GM21825 (cell line): ENCODE measurements around the gene ANAPC4.
"Not testable (repeated sequence)": the region's sequence is repeated elsewhere in the genome, so short reads cannot be mapped to it uniquely, and the experiment has no call there.

Experiments used
- ATAC-seq: cut with Tn5 transposase; IDR thresholded peaks from one replicate; pipeline ENCODE4 v1.9.1; 2021; ENCODE audit warnings: mild to moderate bottlenecking, moderate library complexity; ENCODE audit not compliant: unreplicated experiment

The ANAPC4 gene, protein sequence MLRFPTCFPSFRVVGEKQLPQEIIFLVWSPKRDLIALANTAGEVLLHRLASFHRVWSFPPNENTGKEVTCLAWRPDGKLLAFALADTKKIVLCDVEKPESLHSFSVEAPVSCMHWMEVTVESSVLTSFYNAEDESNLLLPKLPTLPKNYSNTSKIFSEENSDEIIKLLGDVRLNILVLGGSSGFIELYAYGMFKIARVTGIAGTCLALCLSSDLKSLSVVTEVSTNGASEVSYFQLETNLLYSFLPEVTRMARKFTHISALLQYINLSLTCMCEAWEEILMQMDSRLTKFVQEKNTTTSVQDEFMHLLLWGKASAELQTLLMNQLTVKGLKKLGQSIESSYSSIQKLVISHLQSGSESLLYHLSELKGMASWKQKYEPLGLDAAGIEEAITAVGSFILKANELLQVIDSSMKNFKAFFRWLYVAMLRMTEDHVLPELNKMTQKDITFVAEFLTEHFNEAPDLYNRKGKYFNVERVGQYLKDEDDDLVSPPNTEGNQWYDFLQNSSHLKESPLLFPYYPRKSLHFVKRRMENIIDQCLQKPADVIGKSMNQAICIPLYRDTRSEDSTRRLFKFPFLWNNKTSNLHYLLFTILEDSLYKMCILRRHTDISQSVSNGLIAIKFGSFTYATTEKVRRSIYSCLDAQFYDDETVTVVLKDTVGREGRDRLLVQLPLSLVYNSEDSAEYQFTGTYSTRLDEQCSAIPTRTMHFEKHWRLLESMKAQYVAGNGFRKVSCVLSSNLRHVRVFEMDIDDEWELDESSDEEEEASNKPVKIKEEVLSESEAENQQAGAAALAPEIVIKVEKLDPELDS

DNA sequence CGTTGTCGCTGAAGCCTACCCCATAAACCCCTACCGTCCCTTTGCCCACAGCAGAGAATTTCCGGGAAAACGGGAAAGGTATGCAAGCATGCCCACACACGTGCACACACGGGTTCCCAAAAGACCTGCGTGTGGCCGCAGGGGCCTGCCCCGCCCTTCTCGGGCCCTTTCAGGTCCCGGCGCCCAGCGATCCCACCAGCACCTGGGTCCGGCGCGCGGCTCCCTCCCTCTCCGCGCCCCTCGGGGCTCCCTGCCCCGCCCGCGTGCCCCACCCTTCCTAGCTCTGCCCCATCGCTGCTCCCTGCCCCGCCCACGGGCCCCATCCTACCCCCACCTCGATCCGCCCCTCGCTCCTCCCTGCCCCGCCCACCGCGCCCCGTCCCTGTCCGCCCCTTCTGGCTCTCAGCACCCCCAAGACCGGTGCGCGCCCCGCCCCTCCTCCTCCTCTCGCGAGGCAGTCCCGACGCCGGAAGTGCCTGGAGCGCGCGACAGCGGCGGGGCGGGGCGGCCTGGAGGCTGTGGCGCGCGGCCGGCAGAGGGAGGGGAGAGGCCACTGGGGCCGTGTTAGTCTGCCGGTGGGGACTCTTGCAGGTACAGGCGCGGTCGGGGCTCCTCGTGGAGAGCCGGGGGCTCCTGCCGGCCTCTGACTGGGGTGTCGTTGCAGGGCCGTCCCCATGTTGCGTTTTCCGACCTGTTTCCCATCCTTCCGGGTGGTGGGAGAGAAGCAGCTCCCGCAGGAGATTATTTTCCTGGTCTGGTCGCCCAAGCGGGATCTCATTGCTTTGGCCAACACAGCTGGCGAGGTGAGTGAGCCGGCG is at the start of gene ANAPC4:
Gene ANAPC4 (plus strand): TSS at position 510 of the 818 bp plus-strand sequence. CDS start 165 bp downstream, at position 675.
- peak; percentile 99 for ATAC-seq

DNA sequence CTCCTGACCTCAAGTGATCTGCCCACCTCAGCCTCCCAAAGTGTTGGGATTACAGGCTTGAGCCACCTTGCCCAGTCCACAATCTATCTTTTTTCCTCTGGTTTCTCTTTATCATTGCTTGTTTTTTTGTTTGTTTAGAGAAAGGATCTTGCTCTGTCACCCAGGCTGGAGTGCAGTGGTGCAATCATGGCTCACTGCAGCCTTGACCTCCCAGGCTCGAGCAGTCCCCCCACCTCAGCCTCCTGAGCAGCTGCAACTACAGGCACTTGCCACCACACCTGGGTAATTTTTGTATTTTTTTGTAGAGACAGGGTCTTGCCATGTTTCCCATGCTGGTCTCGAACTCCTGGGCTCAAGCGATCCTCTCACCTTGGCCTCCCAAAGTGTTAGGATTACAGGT is 48.6 kb upstream of the ANAPC4 start:
- not testable (repeated sequence) for ATAC-seq

DNA sequence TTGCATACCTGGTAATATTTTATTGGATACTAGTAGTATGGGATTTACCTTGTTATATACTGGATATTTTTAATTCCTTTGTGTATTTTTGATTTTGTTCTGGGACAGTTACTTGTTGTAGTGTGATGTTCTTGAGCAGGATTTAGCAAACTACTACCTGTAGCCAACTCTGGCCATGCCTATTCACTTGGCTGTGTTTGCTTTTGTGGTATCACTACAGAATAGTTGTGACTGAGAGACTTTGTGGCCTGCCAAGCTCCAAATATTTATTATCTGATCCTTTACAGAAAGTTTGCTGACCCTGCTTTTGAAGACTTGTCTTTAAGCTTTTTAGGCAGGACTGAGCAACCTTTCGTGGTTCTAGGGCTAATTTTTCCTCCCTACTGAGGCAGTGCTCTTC is 46.7 kb upstream of the ANAPC4 start:
- ATAC-seq: no peak

DNA sequence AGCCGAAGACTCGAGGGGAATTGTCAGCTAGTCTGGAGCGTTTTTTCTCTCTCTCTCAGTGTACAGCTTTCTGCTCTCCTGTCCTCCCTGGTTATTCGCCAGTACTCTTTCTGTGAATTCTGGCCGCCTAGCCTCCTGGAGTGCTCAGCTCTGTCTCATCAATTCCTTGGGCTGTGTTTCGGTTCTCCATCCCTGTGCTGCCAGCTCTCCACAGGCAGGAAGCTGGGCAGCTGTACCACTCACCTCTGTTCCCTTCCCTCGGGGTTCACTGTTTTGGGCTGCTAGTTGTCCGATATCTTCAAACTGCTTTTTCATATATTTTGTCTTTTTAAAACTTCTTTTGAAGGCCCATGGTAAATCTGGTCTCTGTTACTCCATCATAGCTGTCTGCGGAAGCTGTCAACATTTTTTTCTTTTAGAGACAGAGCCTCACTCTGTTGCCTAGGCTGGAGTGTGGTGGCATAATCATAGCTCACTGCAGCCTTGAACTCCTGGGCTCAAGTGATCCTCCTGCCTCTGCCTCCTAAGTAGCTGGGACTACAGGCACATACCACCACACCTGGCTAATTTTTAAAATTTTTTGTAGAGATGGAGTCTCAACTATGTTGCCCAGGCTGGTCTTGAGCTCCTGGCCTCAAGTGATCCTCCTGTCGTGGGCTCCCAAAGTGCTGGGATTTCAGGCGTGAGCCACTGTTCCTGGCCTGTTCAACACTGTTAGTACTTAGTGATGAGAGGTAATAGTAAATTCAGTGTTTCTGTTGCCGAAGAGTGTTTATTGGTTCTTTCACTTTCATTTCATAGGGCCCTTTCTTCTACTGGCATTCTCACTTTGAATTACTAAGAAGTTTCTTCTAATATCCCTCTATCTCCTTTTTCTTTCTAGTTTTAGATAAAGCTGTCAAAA is 45.9 kb upstream of the ANAPC4 start:
- ATAC-seq: no peak

DNA sequence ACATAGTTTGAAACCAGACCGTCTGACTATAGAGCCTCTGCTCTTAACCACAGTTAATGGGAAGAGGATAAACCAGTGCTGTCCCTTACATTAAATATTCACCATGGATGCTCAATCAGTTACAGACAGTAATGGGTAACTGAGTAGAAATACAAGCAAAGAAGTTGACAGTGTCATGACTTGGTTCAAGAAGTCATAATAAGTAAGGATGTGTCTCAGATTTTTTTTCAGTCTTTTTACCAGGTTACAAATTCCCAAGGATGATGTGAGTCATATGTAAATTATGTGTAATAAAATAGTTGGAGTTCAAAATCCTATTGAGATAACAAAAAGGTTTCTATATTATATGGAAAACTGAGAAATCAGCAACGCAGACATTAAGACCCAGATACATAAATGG is 33.4 kb upstream of the ANAPC4 start:
- no peak for ATAC-seq

DNA sequence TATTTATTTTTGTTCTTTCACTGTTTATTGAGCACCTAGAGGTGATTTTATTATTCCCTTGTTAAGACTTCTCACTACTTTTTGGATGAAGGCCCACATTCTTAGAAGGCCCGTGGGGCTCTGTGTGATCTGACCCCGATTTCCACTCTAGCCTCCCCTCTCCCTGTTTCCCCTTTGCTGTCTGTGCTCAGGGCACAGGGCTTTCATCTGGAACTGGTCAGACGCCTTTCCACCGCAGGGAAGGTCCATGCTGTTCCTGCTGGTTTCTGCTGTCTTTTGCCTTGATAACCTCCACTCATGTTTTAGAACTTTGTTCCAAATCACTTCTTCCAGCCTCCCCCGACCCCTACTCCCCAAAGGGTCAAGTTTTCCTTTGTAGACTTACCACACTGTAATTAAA is 31.3 kb upstream of the ANAPC4 start:
- no peak for ATAC-seq

DNA sequence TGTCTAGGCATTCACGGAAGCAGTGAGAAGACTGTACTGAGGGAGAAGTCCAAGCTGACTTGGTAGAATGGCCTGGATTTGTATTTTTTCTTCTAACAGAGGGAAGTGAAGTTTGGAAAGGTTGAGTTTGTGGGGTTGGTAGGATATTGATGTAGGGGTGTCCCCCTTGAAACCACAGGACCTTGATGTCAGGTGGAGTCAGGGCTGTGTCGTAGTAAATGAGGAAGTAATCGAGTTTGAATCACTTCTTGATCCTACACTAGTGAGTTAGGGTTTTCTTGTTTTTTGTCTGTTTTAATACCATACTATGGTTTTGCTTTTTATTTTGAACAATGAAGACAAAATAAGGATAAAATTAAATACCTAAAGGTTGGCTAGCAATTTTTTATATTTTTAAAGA is 30.1 kb upstream of the ANAPC4 start:
- peak; percentile 72 for ATAC-seq

DNA sequence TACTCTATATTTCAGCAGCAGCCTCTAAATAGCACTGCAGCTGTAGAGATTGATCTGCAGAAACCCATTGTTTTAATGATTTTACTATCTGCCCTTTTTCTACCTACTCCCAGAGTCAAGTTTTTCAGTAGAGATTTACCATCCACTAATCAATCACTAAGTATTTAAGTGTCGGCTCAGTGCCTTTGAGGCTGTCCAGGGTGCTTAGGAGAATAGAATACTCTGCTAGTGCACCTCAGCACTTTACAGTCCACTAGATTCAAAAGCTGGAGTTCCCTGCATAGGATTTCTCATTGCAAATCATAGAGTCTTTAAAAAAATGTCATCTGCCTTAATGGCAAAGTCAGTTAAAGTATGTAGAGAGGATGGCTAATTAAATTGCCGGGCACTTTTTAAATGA is 29.6 kb upstream of the ANAPC4 start:
- ATAC-seq: no peak

DNA sequence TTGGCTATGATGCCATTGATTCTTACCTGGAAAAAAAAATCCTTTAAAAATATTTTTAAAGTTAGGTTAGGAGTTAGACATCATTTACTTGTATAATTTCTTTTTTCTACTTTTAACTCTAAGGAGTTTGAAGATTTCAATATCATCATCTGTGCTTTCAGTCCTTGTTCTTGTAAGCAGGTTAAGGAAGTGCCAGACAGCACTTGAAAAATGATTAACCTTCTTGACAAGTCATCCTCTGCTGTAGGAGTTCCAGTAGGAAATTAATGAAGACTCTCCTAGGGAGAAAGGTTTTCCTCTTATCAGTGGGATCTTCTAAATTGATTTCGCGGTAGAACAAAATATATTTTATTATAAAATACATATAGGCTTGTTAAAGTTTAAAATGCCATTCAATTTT is 29.1 kb upstream of the ANAPC4 start:
- ATAC-seq: no peak

DNA sequence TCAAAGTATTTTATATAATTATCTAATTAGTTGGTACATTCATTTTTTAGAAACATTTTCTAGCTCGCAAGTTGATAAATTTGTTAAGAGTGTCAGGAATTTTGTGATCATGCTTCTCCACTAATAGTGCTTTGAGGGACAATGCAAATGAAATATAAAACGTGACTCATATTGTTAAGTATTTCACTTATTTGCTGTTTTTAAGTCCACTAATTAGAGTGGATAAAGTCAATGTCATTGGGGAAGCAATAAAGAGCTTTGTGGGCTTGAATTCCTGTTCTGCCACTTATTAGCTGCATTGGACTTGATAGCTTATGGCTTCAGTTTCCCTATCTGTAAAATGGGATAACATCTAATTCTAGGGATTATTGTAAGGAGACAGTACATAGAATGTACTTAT is 26.5 kb upstream of the ANAPC4 start:
- no peak for ATAC-seq

DNA sequence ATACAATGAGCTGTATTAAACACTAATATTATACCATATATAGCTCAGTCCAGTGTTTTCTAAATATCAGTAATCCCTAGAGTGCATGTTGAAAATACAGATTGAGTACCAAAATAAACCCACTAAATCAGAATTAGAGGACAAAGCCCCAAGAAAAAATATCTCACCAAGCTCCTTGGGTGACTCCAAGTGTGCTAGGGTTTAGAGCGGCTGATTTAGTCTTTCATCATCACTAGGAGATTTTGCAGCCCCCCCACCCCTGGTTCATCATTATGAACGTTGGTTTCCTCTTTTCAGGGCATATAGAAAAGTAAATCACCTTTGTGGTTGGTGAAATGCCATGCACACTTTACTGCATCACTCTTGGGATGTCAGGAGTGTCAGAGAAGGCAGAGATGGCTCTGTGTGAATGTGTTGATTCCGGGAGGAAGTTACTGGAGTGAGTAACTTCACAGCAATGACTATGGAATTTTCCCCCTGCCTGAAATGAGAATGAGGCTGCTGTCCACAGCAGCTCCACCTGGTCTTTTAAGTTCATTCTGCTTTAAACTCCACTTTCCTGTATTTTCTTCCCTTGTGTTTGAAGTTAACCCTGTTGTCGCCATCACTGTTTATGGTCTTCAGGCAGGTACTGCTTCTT is 25.2 kb upstream of the ANAPC4 start:
- ATAC-seq: no peak

DNA sequence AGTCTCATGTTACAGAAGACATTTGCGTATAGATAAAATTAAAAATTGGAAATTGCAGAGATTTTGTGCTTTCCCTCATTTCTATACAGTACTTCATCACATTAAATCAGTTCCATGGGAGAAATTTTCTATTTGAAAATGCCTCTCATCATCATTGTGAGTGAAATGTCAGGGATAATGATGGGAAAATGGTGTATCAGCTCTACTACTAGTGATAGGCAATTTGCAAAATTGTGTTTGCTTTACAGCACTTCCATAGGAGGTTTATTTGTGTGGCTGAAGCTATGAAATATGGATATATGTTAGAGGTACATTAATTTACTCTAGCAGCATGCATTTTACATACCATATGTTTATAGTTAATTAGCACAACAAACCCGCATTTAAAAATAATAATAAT is 21.0 kb upstream of the ANAPC4 start:
- ATAC-seq: no peak

DNA sequence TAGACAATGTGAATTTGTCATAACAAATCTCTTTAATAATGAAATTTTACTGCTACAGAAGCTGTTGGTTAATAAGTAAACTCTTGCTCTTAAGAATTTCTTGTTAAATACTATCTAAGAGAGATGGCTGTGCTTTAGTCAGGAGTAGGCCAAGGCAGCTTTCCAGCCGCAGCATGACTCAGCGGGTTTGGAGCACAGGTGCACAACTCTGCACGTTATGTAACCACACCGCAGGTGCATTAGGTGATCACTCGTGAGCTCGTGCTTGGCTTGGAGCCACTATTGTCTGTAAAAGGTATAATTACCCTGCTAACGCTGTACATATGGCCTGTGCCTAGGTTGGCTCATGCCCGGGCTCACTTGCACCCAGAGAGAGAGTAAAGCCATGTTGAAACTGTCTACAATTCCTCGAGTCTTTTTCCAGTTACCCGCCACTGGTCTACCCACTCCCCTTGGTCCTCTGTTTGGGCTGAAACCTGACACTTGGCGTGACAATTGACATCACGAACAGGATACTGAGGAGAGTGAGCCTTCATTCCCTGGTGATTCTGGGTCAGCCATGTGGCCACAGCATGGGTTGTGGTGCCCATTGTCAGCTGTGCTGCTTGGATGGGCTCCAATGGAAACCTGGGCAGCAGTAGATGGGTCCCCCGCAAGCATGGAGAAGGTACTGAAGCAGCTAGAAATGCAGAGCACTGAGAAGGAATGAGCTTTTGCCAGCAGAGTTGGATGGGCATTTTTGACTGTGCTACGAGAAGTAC is 18.4 kb upstream of the ANAPC4 start:
- ATAC-seq: no peak

DNA sequence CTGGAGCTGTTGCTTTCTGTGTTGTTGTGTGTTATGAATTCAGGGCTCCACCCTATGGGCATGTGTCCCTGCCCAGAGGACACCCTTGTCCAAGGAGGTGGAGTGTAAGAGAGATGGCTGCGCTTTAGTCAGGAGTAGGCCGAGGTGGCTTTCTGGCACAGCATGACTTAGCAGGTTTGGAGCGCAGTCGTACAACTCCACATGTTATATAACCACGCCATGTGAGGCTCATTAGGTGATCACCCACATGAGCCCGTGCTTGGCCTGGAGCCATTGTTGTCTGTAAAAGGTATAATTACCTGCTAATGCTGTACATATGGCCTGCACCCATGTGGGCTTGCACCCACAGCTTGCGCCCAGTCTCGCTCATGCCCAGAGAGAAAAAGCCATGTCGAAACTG is 15.8 kb upstream of the ANAPC4 start:
- ATAC-seq: no peak

DNA sequence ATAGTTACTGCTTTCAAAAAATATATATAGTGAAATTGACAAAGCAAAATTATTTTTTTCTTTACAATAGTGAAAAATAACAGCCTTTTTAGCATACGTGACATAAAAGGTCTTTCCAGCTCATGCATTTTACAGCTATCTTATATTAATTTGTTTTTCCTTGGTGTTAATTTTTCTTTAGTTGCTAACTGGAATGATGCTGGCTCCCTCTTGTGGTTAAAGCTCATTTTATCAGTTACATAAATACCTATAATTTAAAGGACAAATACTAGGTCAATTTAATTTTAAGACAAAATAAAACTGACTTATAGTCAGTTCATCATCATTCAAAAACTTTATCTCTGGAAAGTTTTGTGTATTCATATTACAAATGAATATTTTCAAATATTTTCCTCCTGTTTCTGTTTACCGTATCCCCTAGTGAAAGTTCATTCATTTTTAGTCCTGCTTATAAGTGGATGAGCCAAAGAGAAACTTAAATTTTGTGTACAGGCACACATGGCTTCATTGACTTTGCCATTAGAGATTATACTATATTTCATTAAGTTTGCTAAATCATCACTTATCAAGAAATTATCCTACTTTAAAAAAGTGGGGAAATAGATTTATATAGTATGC is 9.9 kb upstream of the ANAPC4 start:
- no peak for ATAC-seq

DNA sequence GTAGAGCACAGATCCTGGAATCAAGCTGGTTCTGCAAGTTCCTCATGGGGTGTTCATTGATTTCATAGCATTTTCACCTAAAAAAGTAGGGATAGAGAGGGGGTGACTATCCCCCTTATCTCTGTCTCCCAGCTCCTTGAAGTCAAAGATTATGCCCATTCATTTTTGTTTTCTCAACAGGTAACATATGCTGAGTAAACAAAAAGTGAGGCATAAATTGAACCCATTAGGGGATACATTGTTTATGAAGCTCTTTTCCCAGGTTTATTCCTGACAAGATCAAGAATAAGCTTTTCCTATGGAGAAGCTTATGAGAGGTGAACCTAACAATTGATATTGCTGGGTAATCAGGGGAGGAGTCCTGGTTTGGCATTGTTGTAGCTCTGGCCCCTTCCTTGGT is 9.2 kb upstream of the ANAPC4 start:
- no peak for ATAC-seq

DNA sequence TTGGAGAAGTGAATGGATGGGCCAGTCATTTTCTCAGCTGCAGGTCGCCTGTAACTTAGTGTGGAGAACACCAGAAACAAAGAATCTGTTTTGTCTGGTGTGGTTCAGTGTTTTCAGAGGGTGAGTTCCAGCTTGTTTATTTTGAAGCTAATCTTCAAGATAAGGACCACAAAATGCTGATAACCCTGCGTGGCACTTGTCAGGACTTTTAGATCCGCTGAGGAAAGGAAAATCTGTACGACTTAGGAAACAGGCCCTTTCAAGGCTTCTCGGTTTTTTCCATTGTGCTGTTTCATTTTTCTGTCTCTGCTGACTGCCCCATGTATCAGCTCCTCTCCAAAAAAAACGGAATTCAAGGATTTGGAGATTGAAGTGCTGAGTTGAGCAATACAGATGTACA is 8.7 kb upstream of the ANAPC4 start:
- no peak for ATAC-seq

DNA sequence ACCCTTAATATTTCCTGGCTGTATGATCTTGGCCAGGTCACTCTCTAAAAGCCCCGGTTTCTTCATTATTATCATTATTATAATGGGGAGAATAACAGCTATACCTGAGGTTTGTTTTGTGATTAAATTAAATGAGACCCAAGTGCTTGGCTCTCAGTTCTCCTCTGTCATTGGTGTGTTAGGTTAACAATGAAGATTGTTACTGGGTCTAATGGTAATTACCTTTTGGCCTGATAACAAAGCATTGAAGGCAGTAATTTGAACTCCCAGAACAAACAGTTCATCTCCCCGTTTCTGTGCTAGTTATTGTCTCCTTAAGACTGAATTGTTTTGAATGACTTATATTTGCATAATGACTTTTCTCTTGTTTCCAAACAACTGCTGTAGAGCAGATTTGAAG is 6.8 kb upstream of the ANAPC4 start:
- no peak for ATAC-seq

DNA sequence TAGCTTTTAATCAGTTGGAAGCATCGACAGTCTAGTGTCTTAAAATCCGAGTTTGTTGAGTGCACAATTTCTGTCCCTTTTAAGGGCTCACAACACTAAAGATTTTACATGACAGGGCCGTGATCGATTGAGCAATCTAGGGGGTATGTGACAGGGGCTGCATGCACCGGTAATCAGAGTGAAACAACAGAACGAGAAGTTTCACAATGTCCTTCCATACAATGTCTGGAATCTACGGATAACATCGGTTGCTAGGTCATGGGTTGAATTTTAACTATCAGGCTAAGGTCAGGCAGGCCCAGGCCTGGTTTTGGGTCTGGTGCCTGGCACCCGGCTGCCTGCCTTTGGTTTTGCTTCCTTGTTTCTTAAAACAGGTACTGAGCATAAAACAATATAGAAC is 4.5 kb upstream of the ANAPC4 start:
- not testable (repeated sequence) for ATAC-seq
